Activated B cell treated with CpG ODN at 0.5 μM for 24 hours (primary cell): ENCODE data around the gene TESPA1. TPM values are rescaled to one million over a fixed set of nuclear protein-coding genes. Genes with fewer than 3 reads are reported as not detected.

Source experiments
- ATAC-seq: fragments of 200-7000 bp; cut with Tn5 transposase; one replicate; pipeline ENCODE4 v1.10.0; 2021; ENCODE audit warnings: low read depth, mild to moderate bottlenecking, moderate library complexity
- CTCF ChIA-PET: fragments of 350-600 bp; sonication (Branson Sonifier 250); formaldehyde crosslinking; loops from one replicate; lab custom pipeline; 2021; ENCODE audit warnings: antibody characterized with exemption; lab: Charles Lee
- POLR2A ChIA-PET: fragments of 350-600 bp; sonication (Branson Sonifier 250); formaldehyde crosslinking; loops from one replicate; lab custom pipeline; 2021; ENCODE audit warnings: antibody characterized with exemption; lab: Charles Lee
- DNase-seq: peaks from one replicate; pipeline ENCODE4 v3.0.0; 2022
- H3K27ac Mint-ChIP-seq: one replicate; pipeline ENCODE4 v1.8.0; 2020; ENCODE audit warnings: mixed read lengths
- H3K27me3 Mint-ChIP-seq: one replicate; pipeline ENCODE4 v1.8.0; 2021; ENCODE audit warnings: mixed read lengths
- H3K36me3 Mint-ChIP-seq: one replicate; pipeline ENCODE4 v1.8.0; 2021; ENCODE audit warnings: low read depth, mixed read lengths
- H3K4me1 Mint-ChIP-seq: one replicate; pipeline ENCODE4 v1.8.0; 2021; ENCODE audit warnings: mixed read lengths
- H3K4me3 Mint-ChIP-seq: one replicate; pipeline ENCODE4 v1.8.0; 2020; ENCODE audit warnings: mild to moderate bottlenecking, mixed read lengths
- H3K9me3 Mint-ChIP-seq: one replicate; pipeline ENCODE4 v1.8.0; 2020; ENCODE audit warnings: mixed read lengths
- CTCF ChIP-seq: fragments of 200-600 bp; IDR thresholded peaks from one replicate; pipeline ENCODE4 v1.8.0; 2022; ENCODE audit warnings: antibody characterized with exemption, mild to moderate bottlenecking
- intact Hi-C: fragments of 100-400 bp; cut with micrococcal nuclease; formaldehyde crosslinking; loops from one replicate; pipeline ENCODE4 v1.15.1; 2024
- total RNA-seq: library from RNA; stranded (reverse); gene quantifications from 2 replicates; pipeline ENCODE4 v1.2.3, GENCODE V29; 2022

TESPA1 gene
- total RNA-seq, 1 donor from 2014 or later: 35.5 TPM

GRCh38 chr12:54956818-54957641, 27.5 kb downstream of the TESPA1 start:
- intact Hi-C loops: loop anchor here (5.0 kb wide), 1 partner anchor 355 kb away; no protein-coding TSS in a partner anchor
- ChIA-PET POLR2A (no interaction called here), CTCF (interaction anchor here (0.7 to 2.5 kb wide), 9 partner anchors 12 to 255 kb away, joined by 3 to 32 read pairs (median 4); partner anchors contain the start of gene MUCL1)
- Mint-ChIP-seq H3K4me3 (no peak overlapping the region), H3K9me3 (no peaks in the 10 kb centered on the region), H3K4me1 (peaks cover 27% of the 10 kb centered on the region), H3K27me3 (no peaks in the 10 kb centered on the region), H3K27ac (no peak overlapping the region), H3K36me3 (peaks cover 81% of the 10 kb centered on the region)
- TF ChIP-seq CTCF: no peak
- DNase-seq (no peak), ATAC-seq (no peak)

DNA sequence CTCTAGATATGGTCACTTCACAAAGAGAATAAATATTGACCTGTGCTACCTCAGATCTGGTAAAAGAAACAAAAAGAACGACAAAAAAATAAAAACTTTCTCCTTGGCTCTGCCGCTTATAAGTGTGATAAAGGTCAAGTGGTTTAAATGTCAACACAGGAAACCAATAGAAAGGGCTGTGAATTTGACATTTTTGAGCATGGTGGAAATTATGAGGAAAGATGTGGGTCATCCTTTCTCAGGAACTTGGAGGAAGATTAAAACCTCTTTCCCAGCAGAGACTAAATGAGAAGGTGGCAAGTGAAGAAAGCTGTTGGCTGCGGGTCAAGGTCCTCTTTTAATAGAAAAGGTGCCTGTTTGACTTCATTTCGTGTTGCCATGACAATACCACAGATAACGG, 28.2 kb downstream of the TESPA1 start:
- Mint-ChIP-seq H3K4me3 (no peak overlapping the region), H3K9me3 (no peaks in the 10 kb centered on the region), H3K27ac (no peak overlapping the region), H3K27me3 (no peaks in the 10 kb centered on the region), H3K36me3 (peaks cover 78% of the 10 kb centered on the region), H3K4me1 (peaks cover 27% of the 10 kb centered on the region)
- TF ChIP-seq CTCF: no peak
- POLR2A ChIA-PET: no interaction called here
- intact Hi-C loops: loop anchor here (5.0 kb wide), 1 partner anchor 354 kb away; no protein-coding TSS in a partner anchor
- ATAC-seq (no peak), DNase-seq (no peak)
- CTCF ChIA-PET: interaction anchor here (1.1 to 2.5 kb wide), 6 partner anchors 13 to 254 kb away, joined by 4 to 32 read pairs (median 8); partner anchors contain the start of gene MUCL1

GRCh38 chr12:54954801-54955200, 29.8 kb downstream of the TESPA1 start:
- H3K4me1 Mint-ChIP-seq: peaks cover 27% of the 10 kb centered on the region
- no peak for ATAC-seq
- no peaks in the 10 kb centered on the region for H3K27me3 Mint-ChIP-seq
- no peak overlapping the region for H3K27ac Mint-ChIP-seq
- TF ChIP-seq CTCF: no peak
- no peak overlapping the region for H3K4me3 Mint-ChIP-seq
- DNase-seq: no peak
- H3K9me3 Mint-ChIP-seq: no peaks in the 10 kb centered on the region
- POLR2A ChIA-PET: no interaction called here
- intact Hi-C loops: loop anchor here (5.0 kb wide), 1 partner anchor 352 kb away; no protein-coding TSS in a partner anchor
- CTCF ChIA-PET: no interaction called here
- peaks cover 78% of the 10 kb centered on the region for H3K36me3 Mint-ChIP-seq

DNA sequence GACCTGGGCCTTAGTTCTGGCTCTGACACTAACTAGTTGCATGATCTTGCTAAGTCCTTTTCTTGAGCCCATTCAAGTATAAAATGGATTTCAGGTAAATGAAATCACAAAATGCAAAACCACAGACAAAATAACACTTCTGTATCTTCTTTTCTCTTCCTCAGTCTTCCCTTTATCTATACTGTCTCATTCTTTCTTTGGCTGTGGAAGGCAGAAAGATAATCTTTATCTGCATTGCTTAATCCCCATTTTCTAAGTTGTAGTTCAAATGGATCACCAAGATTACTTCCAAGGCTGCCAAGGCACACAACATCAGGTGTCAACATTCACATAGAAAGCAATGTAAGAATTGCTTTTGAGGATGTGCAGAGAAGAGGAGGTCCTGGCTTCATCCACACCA, 30.3 kb downstream of the TESPA1 start:
- peaks cover 77% of the 10 kb centered on the region for H3K36me3 Mint-ChIP-seq
- DNase-seq (no peak), ATAC-seq (no peak)
- no peaks in the 10 kb centered on the region for H3K9me3 Mint-ChIP-seq
- ChIA-PET CTCF (no interaction called here), POLR2A (no interaction called here)
- no peaks in the 10 kb centered on the region for H3K27me3 Mint-ChIP-seq
- peaks cover 21% of the 10 kb centered on the region for H3K4me1 Mint-ChIP-seq
- H3K4me3 Mint-ChIP-seq: no peak overlapping the region
- intact Hi-C loops: no loop called here
- TF ChIP-seq CTCF: no peak
- H3K27ac Mint-ChIP-seq: no peak overlapping the region

DNA sequence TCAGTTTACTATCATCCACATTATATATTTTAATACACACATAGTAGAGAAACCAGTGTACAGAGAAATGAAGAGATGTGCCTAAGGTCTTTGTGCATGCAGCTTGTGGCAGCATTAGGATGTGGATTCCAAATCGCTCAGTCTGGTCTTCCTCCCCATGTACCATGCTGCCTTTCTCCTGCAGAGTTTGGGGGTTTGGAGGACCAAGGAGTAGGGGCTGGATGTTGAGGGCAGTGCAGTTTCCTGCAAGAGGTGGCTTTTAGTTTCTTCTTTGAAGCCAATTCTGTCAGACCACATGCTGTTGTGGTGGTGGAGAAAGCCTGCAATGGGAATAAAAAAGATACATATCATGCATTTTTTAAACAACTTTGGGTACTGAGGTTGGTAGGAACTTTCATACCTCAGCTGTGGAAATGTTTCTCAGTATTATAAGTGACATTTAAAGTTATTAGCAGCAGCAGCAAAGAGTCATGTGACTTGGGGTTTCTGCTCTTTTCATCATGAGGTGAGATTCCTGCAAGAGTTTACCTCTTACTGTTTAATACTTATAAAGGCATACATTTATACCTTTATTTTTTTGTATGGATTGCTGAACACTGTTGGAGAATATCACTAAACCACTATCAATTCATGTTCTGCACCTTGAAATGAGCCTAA, 34.4 kb downstream of the TESPA1 start:
- Mint-ChIP-seq H3K27ac (no peak overlapping the region), H3K27me3 (no peaks in the 10 kb centered on the region), H3K4me1 (peaks cover 1% of the 10 kb centered on the region), H3K9me3 (no peaks in the 10 kb centered on the region), H3K4me3 (no peak overlapping the region), H3K36me3 (peaks cover 62% of the 10 kb centered on the region)
- DNase-seq (no peak), ATAC-seq (no peak)
- intact Hi-C loops: no loop called here
- ChIA-PET CTCF (interaction anchor here (0.6 kb wide), 1 partner anchor 16 kb away, joined by 4 read pairs; no protein-coding TSS in a partner anchor), POLR2A (no interaction called here)
- TF ChIP-seq CTCF: no peak
